A549 (cell line): ENCODE data around the gene ESPN. TPM values are rescaled to one million over a fixed set of nuclear protein-coding genes. Genes with fewer than 3 reads are reported as not detected.

Source experiments
- ATAC-seq, 2 experiments: fragments of 200-7000 bp in 1 of 2; fragments of >200 bp in 1 of 2; cut with Nextera tagmentation in 1 of 2; cut with Tn5 transposase in 1 of 2; 3 replicates each; pipeline versions ENCODE4 v1.8.0 to v1.9.1; 2018 to 2020; ENCODE audit warnings: mild to moderate bottlenecking in 1 of 2, moderate library complexity in 1 of 2
- CTCF ChIA-PET: fragments of 300-600 bp; sonication (Branson Sonifier 250); formaldehyde crosslinking; extraction: SDS; loops from one replicate; lab custom pipeline; 2021; ENCODE audit warnings: antibody characterized with exemption, inconsistent platforms; lab: Yijun Ruan, JAX
- POLR2A ChIA-PET: fragments of 350-600 bp; formaldehyde crosslinking; extraction: SDS; loops from one replicate; lab custom pipeline; 2021; ENCODE audit warnings: antibody characterized with exemption, inconsistent platforms; lab: Yijun Ruan, JAX
- DNase-seq, 2 experiments: peaks; one replicate each; pipeline versions ENCODE4 v3.0.0 to v3.0.0-alpha.2; 2011 to 2016; ENCODE audit warnings: low read depth in 1 of 2, low spot score in 1 of 2
- FAIRE-seq: peaks from 2 replicates; lab custom pipeline; 2011; peaks lifted over from hg19 to GRCh38; lab: Jason Lieb, UNC
- H3K27ac ChIP-seq, 2 experiments: fragments of >200 bp; sonication (Bioruptor Twin); formaldehyde crosslinking; 3 replicates each; pipeline ENCODE4 v1.5.1; 2016 to 2017
- H3K4me1 ChIP-seq: fragments of >200 bp; sonication (Bioruptor Twin); formaldehyde crosslinking; 3 replicates; pipeline ENCODE4 v1.6.1; 2016
- H3K4me2 ChIP-seq: fragments of >200 bp; sonication (Bioruptor Twin); formaldehyde crosslinking; 3 replicates; pipeline ENCODE4 v1.6.1; 2016
- H3K4me3 ChIP-seq: fragments of >200 bp; sonication (Bioruptor Twin); formaldehyde crosslinking; 3 replicates; pipeline ENCODE4 v1.5.1; 2016
- H3K9me3 ChIP-seq: fragments of >200 bp; sonication (Bioruptor Twin); formaldehyde crosslinking; 3 replicates; pipeline ENCODE4 v1.6.1; 2016
- ATOH8 ChIP-seq: fragments of 250-450 bp; sonication (Bioruptor Pico); IDR thresholded peaks from 2 replicates; pipeline ENCODE4 v1.5.0; 2020; ENCODE audit warnings: low read depth, mild to moderate bottlenecking, moderate library complexity
- BHLHE40 ChIP-seq: IDR thresholded peaks from 2 replicates; pipeline ENCODE4 v1.6.1; 2012; ENCODE audit warnings: low read depth, low read length, inconsistent platforms
- CTCF ChIP-seq: fragments of >200 bp; sonication (Bioruptor Twin); formaldehyde crosslinking; IDR thresholded peaks from 3 replicates; pipeline ENCODE4 v1.5.1; 2016
- EHMT2 ChIP-seq: fragments of 200-600 bp; sonication (generic); IDR thresholded peaks from 2 replicates; pipeline ENCODE4 v1.6.1; 2016; ENCODE audit warnings: antibody characterized with exemption, low read depth, mild to moderate bottlenecking, moderate library complexity
- ESRRA ChIP-seq: fragments of 150-350 bp; IDR thresholded peaks from 2 replicates; pipeline ENCODE4 v1.6.1; 2014; ENCODE audit warnings: mild to moderate bottlenecking, low read length, borderline replicate concordance
- GATA3 ChIP-seq: IDR thresholded peaks from 2 replicates; pipeline ENCODE4 v1.6.1; 2012; ENCODE audit warnings: borderline replicate concordance
- HEYL ChIP-seq: fragments of 250-450 bp; sonication (Bioruptor Pico); IDR thresholded peaks from 2 replicates; pipeline ENCODE4 v1.8.0; 2021; ENCODE audit warnings: mild to moderate bottlenecking, moderate library complexity
- HOXB5 ChIP-seq: fragments of 250-450 bp; sonication (Bioruptor Pico); IDR thresholded peaks from 2 replicates; pipeline ENCODE4 v1.5.0; 2020; ENCODE audit warnings: mild to moderate bottlenecking, moderate library complexity
- JUN ChIP-seq, 2 experiments: fragments of >200 bp; sonication (Bioruptor Twin); formaldehyde crosslinking; IDR thresholded peaks; 2 replicates in 1 of 2; 3 replicates in 1 of 2; pipeline ENCODE4 v1.6.1; 2016 to 2017
- KDM1A ChIP-seq: fragments of 200-600 bp; sonication (generic); IDR thresholded peaks from 2 replicates; pipeline ENCODE4 v1.6.1; 2016; ENCODE audit warnings: low read depth, mild to moderate bottlenecking
- KDM5A ChIP-seq: fragments of 200-600 bp; sonication (generic); IDR thresholded peaks from 2 replicates; pipeline ENCODE4 v1.6.1; 2016; ENCODE audit warnings: antibody characterized with exemption, mild to moderate bottlenecking
- MAFK ChIP-seq: fragments of 450-650 bp; IDR thresholded peaks from 2 replicates; pipeline ENCODE4 v1.6.1; 2014; ENCODE audit not compliant: partially characterized antibody
- MYC ChIP-seq: IDR thresholded peaks from 2 replicates; pipeline ENCODE4 v1.6.1; 2012; ENCODE audit warnings: mild to moderate bottlenecking, inconsistent platforms, low read length, improper control_type of control experiment, borderline replicate concordance
- PHF8 ChIP-seq: fragments of 200-600 bp; sonication (generic); IDR thresholded peaks from 2 replicates; pipeline ENCODE4 v1.6.1; 2016; ENCODE audit warnings: low read depth, mild to moderate bottlenecking, antibody characterized with exemption, moderate library complexity, borderline replicate concordance
- RARB ChIP-seq: fragments of 250-450 bp; sonication (Bioruptor Pico); IDR thresholded peaks from 2 replicates; pipeline ENCODE4 v1.8.0; 2021; ENCODE audit warnings: mild to moderate bottlenecking, moderate library complexity
- RCOR1 ChIP-seq: fragments of 150-350 bp; IDR thresholded peaks from 2 replicates; pipeline ENCODE4 v1.6.1; 2014; ENCODE audit warnings: antibody characterized with exemption, low read length, low read depth
- TFCP2L1 ChIP-seq: fragments of 250-450 bp; sonication (Bioruptor Pico); IDR thresholded peaks from 2 replicates; pipeline ENCODE4 v1.5.0; 2021; ENCODE audit warnings: mild to moderate bottlenecking
- WGBS: methylation state at CpG from one replicate; pipeline ENCODE4 v1.1.6; 2017; ENCODE audit errors: missing lambda C conversion rate; 5-methylcytosine and 5-hydroxymethylcytosine counted together
- polyA plus RNA-seq, 4 experiments: library from polyadenylated mRNA; depleted of rRNA in 3 of 4; stranded (reverse); fragments of >200 nt; fragmentation: RNase III in 1 of 4; extraction: RNeasy Plus Mini Kit Qiagen cat#74134 plus additional on column Dnase treatment in 1 of 4; gene quantifications; 2 replicates in 3 of 4; 3 replicates in 1 of 4; pipeline ENCODE4 v1.2.3, GENCODE V29; 2011 to 2017
- TF ChIP-seq, protein P1 (sequence below): fragments of >200 bp; sonication (Bioruptor Twin); formaldehyde crosslinking; IDR thresholded peaks from 3 replicates; pipeline ENCODE4 v1.6.1; 2016
- TF ChIP-seq, protein P2 (sequence below): fragments of 150-350 bp; IDR thresholded peaks from 2 replicates; pipeline ENCODE4 v1.6.1; 2014; ENCODE audit warnings: low read depth, mild to moderate bottlenecking, low read length

The ESPN gene
- polyA plus RNA-seq, 2 of the 4 experiments (the other 2 are of a cell fraction): 0.22 to 0.28 TPM

GRCh38 chr1:6508816-6509189, 84.2 kb downstream of the ESPN start:
- POLR2A ChIA-PET: no interaction called here

DNA sequence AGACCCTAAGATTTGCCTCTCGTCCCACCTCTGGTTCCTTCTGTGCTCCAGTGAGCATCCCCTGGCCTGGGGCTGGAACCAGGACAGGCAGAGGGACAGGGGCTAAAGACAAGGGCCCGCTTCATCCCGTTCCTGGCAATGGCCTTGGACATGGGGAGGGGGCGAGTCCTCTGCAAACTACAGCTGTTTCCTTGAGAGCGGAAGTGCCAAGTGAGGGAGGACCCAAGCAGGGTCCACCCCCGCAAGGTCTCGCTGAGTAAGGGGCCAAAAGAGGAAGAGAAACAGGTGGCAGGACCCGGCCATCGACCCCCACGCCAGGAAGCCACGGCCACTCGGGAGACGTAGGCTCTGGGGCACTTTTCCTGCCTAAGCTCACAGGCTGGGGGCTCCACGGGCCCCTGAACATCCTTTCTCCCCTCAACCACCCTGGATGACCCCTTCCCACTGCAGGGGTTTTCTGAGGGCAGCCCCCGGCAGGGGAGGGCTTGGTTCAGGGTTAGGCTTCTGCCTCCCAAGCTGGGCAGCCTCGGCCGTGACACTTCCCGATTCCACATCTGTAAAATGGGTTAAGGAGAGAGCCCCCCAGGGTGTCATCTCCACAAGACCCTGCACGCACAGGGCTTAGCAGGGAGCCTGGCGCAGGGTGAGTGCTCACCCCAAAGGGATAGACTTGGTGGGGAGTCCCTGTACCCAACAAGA, 84.8 kb downstream of the ESPN start:
- WGBS: 85% methylated on average over 18 of the region's 20 CpGs
- POLR2A ChIA-PET: no interaction called here
- DNase-seq: no peak
- FAIRE-seq: no peak
- Histone ChIP-seq H3K4me1 (no peaks in the 10 kb centered on the region), H3K4me2 (no peak overlapping the region), H3K4me3 (no peak overlapping the region), H3K9me3 (no peaks in the 10 kb centered on the region), H3K27ac (no peak overlapping the region)
- CTCF ChIA-PET: interaction anchor here (1.4 to 1.5 kb wide), 2 partner anchors 14 to 20 kb away, joined by 3 to 6 read pairs; no protein-coding TSS in a partner anchor
- ATAC-seq: no peak
- no peak for TF ChIP-seq BHLHE40
- TF ChIP-seq, protein P1, sequence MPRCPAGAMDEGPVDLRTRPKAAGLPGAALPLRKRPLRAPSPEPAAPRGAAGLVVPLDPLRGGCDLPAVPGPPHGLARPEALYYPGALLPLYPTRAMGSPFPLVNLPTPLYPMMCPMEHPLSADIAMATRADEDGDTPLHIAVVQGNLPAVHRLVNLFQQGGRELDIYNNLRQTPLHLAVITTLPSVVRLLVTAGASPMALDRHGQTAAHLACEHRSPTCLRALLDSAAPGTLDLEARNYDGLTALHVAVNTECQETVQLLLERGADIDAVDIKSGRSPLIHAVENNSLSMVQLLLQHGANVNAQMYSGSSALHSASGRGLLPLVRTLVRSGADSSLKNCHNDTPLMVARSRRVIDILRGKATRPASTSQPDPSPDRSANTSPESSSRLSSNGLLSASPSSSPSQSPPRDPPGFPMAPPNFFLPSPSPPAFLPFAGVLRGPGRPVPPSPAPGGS: no peak
- TF ChIP-seq TFCP2L1 (CRISPR knock-in tag): no peak
- TF ChIP-seq HEYL (CRISPR knock-in tag): no peak
- no peak for TF ChIP-seq RCOR1
- no peak for TF ChIP-seq KDM5A
- TF ChIP-seq RARB (CRISPR knock-in tag): no peak
- TF ChIP-seq MYC: no peak
- no peak for TF ChIP-seq ESRRA
- no peak for TF ChIP-seq CTCF
- no peak for TF ChIP-seq JUN (IDR thresholded peaks at IDR 0.05)
- TF ChIP-seq ATOH8 (CRISPR knock-in tag): no peak

More at GRCh38 chr1:6508816-6509189, 84.2 kb downstream of the ESPN start:
- CTCF ChIA-PET: interaction anchor here (1.4 to 1.5 kb wide), 2 partner anchors 15 to 19 kb away, joined by 3 to 6 read pairs; no protein-coding TSS in a partner anchor
- ATAC-seq (peak in 1 of 2 experiments; percentile 12; a peak in 1 of 6 replicates), DNase-seq (no peak), FAIRE-seq (no peak)
- Histone ChIP-seq H3K9me3 (no peaks in the 10 kb centered on the region), H3K4me3 (no peak overlapping the region), H3K4me2 (no peak overlapping the region), H3K27ac (no peak overlapping the region), H3K4me1 (no peaks in the 10 kb centered on the region)
- TF ChIP-seq KDM1A: no peak
- TF ChIP-seq PHF8: no peak
- TF ChIP-seq HOXB5 (CRISPR knock-in tag): no peak
- TF ChIP-seq GATA3: no peak
- TF ChIP-seq, protein P1: no peak
- TF ChIP-seq MAFK: no peak
- TF ChIP-seq, protein P2, sequence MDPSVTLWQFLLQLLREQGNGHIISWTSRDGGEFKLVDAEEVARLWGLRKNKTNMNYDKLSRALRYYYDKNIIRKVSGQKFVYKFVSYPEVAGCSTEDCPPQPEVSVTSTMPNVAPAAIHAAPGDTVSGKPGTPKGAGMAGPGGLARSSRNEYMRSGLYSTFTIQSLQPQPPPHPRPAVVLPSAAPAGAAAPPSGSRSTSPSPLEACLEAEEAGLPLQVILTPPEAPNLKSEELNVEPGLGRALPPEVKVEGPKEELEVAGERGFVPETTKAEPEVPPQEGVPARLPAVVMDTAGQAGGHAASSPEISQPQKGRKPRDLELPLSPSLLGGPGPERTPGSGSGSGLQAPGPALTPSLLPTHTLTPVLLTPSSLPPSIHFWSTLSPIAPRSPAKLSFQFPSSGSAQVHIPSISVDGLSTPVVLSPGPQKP: no peak
- no peak for TF ChIP-seq EHMT2
- no CpG with 5 or more reads among the region's 11 CpGs for WGBS
